Pons (tissue), 1 donor: ENCODE measurements around the gene CADM4.
A peak's percentile ranks its signal among the peaks of the same experiment; 100 is the strongest.
"Not testable (repeated sequence)": the region's sequence is repeated elsewhere in the genome, so short reads cannot be mapped to it uniquely, and the experiment has no call there.

Source experiments
- DNase-seq: peaks from one replicate; pipeline ENCODE4 v3.0.0-alpha.2; 2016; ENCODE audit warnings: low spot score

CADM4 gene

GRCh38 chr19:43606569-43607229 is 33.0 kb downstream of the CADM4 start:
- DNase-seq = no peak

GRCh38 chr19:43605875-43606568 is 33.6 kb downstream of the CADM4 start:
- DNase-seq = no peak

- peak; percentile 46 for DNase-seq
These were observed 39.3 kb downstream of the CADM4 start for GRCh38 chr19:43600326-43600725.

- DNase-seq = no peak
These were observed 39.9 kb downstream of the CADM4 start for GRCh38 chr19:43599635-43600295.

- DNase-seq = no peak
These were observed 41.0 kb downstream of the CADM4 start for GRCh38 chr19:43598445-43599240.

- DNase-seq = no peak
These were observed 41.8 kb downstream of the CADM4 start for GRCh38 chr19:43597876-43598275.

GRCh38 chr19:43596842-43597461 is 42.7 kb downstream of the CADM4 start:
- no peak for DNase-seq

- peak; percentile 100 for DNase-seq
These were observed 43.4 kb downstream of the CADM4 start, which contains the start of the genes IRGQ and ZNF576 for GRCh38 chr19:43595999-43596841. Gene IRGQ, minus strand, starts transcription at chr19:43596134. Its CDS starts 796 bp downstream, at chr19:43595338. Gene ZNF576, plus strand, starts transcription at chr19:43596595. Its CDS starts 514 bp downstream, at chr19:43597109.

- DNase-seq = no peak
These were observed 44.0 kb downstream of the CADM4 start for GRCh38 chr19:43595605-43595998.

GRCh38 chr19:43594710-43595604 is 44.7 kb downstream of the CADM4 start:
- DNase-seq = no peak

GRCh38 chr19:43594081-43594697 is 45.5 kb downstream of the CADM4 start:
- no peak for DNase-seq

GRCh38 chr19:43592800-43593350 is 46.8 kb downstream of the CADM4 start:
- no peak for DNase-seq

GRCh38 chr19:43591904-43592772 is 47.5 kb downstream of the CADM4 start:
- DNase-seq = no peak

GRCh38 chr19:43589678-43590077 is 50.0 kb downstream of the CADM4 start:
- DNase-seq = no peak

- no peak for DNase-seq
These were observed 50.4 kb downstream of the CADM4 start for GRCh38 chr19:43589277-43589676.

- not testable (repeated sequence) for DNase-seq
These were observed 52.6 kb downstream of the CADM4 start for GRCh38 chr19:43587029-43587428.

GRCh38 chr19:43586346-43586745 is 53.3 kb downstream of the CADM4 start:
- DNase-seq = no peak

GRCh38 chr19:43584484-43584883 is 55.2 kb downstream of the CADM4 start:
- DNase-seq = no peak
